Caco-2 (cell line): ENCODE measurements around the gene IRF4. TPM values are rescaled to one million over a fixed set of nuclear protein-coding genes. Genes with fewer than 3 reads are reported as not detected.

Experiments used
- BruUV-seq: library from RNA; stranded (reverse); fragments of 400-500 nt; replicated peaks from 2 replicates; lab custom pipeline; 2021; lab: Mats Ljungman, UMichigan
- CTCF ChIA-PET: fragments of 300-600 bp; sonication (Branson Sonifier 250); formaldehyde crosslinking; loops from one replicate; lab custom pipeline; 2022; ENCODE audit warnings: antibody characterized with exemption; lab: Charles Lee
- POLR2A ChIA-PET: fragments of 300-600 bp; sonication (Branson Sonifier 250); formaldehyde crosslinking; loops from one replicate; lab custom pipeline; 2022; ENCODE audit warnings: antibody characterized with exemption; lab: Charles Lee
- DNase-seq, 2 experiments: peaks; one replicate each; pipeline versions ENCODE4 v3.0.0 to v3.0.0-alpha.2; 2020 to 2022
- H3K27me3 ChIP-seq: replicated peaks from 2 replicates; pipeline ENCODE4 v1.6.0; 2011; ENCODE audit warnings: low read length; ENCODE audit not compliant: control insufficient read depth, insufficient read depth
- H3K36me3 ChIP-seq: 2 replicates; pipeline ENCODE4 v1.5.1; 2011; ENCODE audit warnings: low read length; ENCODE audit not compliant: control insufficient read depth, insufficient read depth
- H3K4me1 ChIP-seq: fragments of 250-450 bp; sonication (Bioruptor Pico); 2 replicates; pipeline ENCODE4 v1.5.1; 2020; ENCODE audit warnings: mild to moderate bottlenecking
- H3K4me3 ChIP-seq: 2 replicates; pipeline ENCODE4 v1.5.1; 2011; ENCODE audit warnings: low read depth, mild to moderate bottlenecking, control low read depth, low read length
- H3K9me3 ChIP-seq: fragments of 250-450 bp; sonication (Bioruptor Pico); 2 replicates; pipeline ENCODE4 v1.5.1; 2020; ENCODE audit warnings: mild to moderate bottlenecking, moderate library complexity
- H3K27ac Mint-ChIP-seq: one replicate; pipeline ENCODE4 v1.8.0; 2022; ENCODE audit warnings: mixed read lengths; ENCODE audit not compliant: unreplicated experiment
- H3K27me3 Mint-ChIP-seq: one replicate; pipeline ENCODE4 v1.8.0; 2022; ENCODE audit warnings: mixed read lengths; ENCODE audit not compliant: insufficient read depth, unreplicated experiment
- H3K36me3 Mint-ChIP-seq: one replicate; pipeline ENCODE4 v1.8.0; 2022; ENCODE audit warnings: mild to moderate bottlenecking, mixed read lengths; ENCODE audit not compliant: insufficient read depth, unreplicated experiment
- H3K4me1 Mint-ChIP-seq: one replicate; pipeline ENCODE4 v1.8.0; 2022; ENCODE audit warnings: low read depth, mixed read lengths; ENCODE audit not compliant: unreplicated experiment
- H3K4me3 Mint-ChIP-seq: one replicate; pipeline ENCODE4 v1.8.0; 2022; ENCODE audit warnings: mild to moderate bottlenecking, moderate library complexity, mixed read lengths; ENCODE audit not compliant: unreplicated experiment
- H3K9me3 Mint-ChIP-seq: one replicate; pipeline ENCODE4 v1.8.0; 2022; ENCODE audit warnings: mixed read lengths; ENCODE audit not compliant: unreplicated experiment
- intact Hi-C: fragments of 100-400 bp; cut with micrococcal nuclease; formaldehyde crosslinking; loops from one replicate; pipeline ENCODE4 v1.10.0; 2022; ENCODE audit not compliant: unreplicated experiment
- total RNA-seq: library from RNA; stranded (reverse); gene quantifications from 2 replicates; pipeline ENCODE4 v1.2.3, GENCODE V29; 2022
- TF ChIP-seq, protein P1 (sequence below), 2 experiments: fragments of 200-600 bp in 1 of 2; IDR thresholded peaks; 1 replicate in 1 of 2; 2 replicates in 1 of 2; pipeline versions ENCODE4 v1.5.1 to v1.8.0; 2011 to 2022; ENCODE audit warnings: antibody characterized with exemption in 1 of 2, control low read depth in 1 of 2, inconsistent platforms in 1 of 2, low read depth in 1 of 2, low read length in 1 of 2, mild to moderate bottlenecking in 1 of 2, moderate library complexity in 1 of 2; ENCODE audit not compliant: insufficient read depth in 1 of 2, severe bottlenecking in 1 of 2, unreplicated experiment in 1 of 2

Gene IRF4
- total RNA-seq, 1 experiment from 2014 or later: not detected

DNA sequence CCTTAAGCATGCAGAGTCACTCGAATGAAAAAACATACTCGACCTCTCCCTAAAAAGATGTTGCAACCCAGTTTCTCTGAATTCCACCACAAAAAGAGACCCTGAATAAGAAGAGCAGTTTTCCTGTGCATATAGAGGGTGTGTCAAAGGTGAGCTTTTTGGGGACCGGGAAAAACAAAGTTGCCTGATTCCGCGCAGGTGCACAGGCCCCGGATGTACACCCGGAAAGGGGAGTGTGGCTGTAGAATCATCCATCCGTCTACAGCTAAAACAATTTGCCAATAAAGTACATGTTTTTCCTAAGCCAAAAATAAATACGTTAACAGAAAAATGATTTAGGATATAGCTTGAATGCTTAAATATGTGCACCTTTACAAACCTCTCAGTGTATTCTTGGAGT, 41.2 kb upstream of the IRF4 start:
- Histone ChIP-seq H3K4me1 (no peaks in the 10 kb centered on the region), H3K9me3 (no peaks in the 10 kb centered on the region), H3K36me3 (no peaks in the 10 kb centered on the region), H3K4me3 (no peak overlapping the region), H3K27me3 (no peaks in the 10 kb centered on the region)
- TF ChIP-seq, protein P1, sequence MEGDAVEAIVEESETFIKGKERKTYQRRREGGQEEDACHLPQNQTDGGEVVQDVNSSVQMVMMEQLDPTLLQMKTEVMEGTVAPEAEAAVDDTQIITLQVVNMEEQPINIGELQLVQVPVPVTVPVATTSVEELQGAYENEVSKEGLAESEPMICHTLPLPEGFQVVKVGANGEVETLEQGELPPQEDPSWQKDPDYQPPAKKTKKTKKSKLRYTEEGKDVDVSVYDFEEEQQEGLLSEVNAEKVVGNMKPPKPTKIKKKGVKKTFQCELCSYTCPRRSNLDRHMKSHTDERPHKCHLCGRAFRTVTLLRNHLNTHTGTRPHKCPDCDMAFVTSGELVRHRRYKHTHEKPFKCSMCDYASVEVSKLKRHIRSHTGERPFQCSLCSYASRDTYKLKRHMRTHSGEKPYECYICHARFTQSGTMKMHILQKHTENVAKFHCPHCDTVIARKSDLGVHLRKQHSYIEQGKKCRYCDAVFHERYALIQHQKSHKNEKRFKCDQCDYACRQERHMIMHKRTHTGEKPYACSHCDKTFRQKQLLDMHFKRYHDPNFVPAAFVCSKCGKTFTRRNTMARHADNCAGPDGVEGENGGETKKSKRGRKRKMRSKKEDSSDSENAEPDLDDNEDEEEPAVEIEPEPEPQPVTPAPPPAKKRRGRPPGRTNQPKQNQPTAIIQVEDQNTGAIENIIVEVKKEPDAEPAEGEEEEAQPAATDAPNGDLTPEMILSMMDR (IDR thresholded peaks at IDR 0.05; ENCODE audit: insufficient read depth in 1 of 2, low read depth in 1 of 2, low read length in 1 of 2, severe bottlenecking in 1 of 2, unreplicated experiment in 1 of 2): no peak
- intact Hi-C loops: no loop called here
- CTCF ChIA-PET: no interaction called here
- Mint-ChIP-seq H3K27me3 (peaks cover 3% of the 10 kb centered on the region), H3K27ac (no peak overlapping the region), H3K4me3 (no peak overlapping the region), H3K36me3 (no peaks in the 10 kb centered on the region), H3K4me1 (no peaks in the 10 kb centered on the region), H3K9me3 (no peaks in the 10 kb centered on the region)
- DNase-seq: no peak
- no TSS peak for BruUV-seq
- POLR2A ChIA-PET: no interaction called here

DNA sequence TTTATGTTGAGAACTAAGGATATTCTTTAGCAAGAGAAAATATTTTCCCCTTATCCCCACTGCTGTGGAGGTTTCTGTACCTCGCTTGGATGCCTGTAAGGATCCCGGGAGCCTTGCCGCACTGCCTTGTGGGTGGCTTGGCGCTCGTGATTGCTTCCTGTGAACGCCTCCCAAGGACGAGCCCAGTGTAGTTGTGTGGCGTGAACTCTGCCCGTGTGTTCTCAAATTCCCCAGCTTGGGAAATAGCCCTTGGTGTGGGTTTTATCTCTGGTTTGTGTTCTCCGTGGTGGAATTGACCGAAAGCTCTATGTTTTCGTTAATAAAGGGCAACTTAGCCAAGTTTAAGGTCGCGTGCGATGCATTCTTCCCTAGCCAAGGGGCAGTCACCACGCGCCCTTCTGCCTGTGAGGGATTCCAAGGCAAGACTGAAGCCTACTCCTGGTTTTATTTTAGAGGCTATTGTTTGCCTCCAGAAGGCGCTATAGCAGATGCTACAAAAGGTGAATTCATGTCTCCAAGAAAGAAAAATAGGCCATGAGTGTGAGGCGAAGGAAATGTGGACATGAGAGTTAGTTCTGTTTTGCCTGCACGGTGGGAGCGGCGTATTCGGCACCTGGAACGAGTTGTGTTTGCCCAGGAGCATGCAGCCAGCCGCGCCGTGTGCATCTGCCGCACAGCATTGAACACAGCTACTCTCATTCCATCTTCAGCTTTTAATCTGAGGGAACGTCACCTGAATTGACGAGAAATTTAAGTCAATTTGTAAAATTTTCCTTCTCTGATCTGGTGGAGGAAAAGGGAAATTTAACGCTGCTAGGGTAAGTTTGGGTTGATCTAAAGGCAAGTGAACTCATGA, 40.3 kb upstream of the IRF4 start:
- no TSS peak for BruUV-seq
- H3K27me3 Mint-ChIP-seq: peaks cover 3% of the 10 kb centered on the region
- H3K27ac Mint-ChIP-seq: no peak overlapping the region
- ChIA-PET POLR2A (no interaction called here), CTCF (no interaction called here)
- Histone ChIP-seq H3K9me3 (no peaks in the 10 kb centered on the region), H3K36me3 (no peaks in the 10 kb centered on the region), H3K4me1 (no peaks in the 10 kb centered on the region), H3K27me3 (no peaks in the 10 kb centered on the region), H3K4me3 (no peak overlapping the region)
- intact Hi-C loops: no loop called here
- no peaks in the 10 kb centered on the region for H3K36me3 Mint-ChIP-seq
- no peak overlapping the region for H3K4me3 Mint-ChIP-seq
- H3K4me1 Mint-ChIP-seq: no peaks in the 10 kb centered on the region
- TF ChIP-seq, protein P1 (IDR thresholded peaks at IDR 0.05; ENCODE audit: insufficient read depth in 1 of 2, low read depth in 1 of 2, low read length in 1 of 2, severe bottlenecking in 1 of 2, unreplicated experiment in 1 of 2): no peak
- no peaks in the 10 kb centered on the region for H3K9me3 Mint-ChIP-seq
- no peak for DNase-seq

DNA sequence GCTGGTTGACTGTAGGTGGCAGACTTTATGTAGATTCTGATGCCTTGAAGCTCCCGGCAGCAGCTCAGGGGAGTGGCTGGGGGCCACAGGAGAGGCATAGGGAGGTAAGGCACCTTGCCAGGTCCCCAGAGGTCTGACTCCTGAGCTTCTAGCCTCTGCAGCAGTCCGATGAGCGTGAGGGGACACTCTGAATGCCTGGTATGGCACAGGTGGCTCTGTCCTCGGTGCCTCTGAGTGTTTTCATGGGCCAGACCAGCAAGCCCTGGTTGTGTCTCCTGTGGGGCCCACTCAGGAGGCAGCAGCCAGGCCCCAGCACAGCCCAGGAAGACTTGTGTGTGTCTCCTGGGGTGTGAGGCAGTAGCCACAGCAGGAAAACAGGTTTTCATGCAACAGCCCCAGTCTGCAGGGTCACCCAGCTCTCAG, 39.7 kb upstream of the IRF4 start:
- intact Hi-C loops: no loop called here
- Mint-ChIP-seq H3K27ac (no peak overlapping the region), H3K27me3 (peaks cover 3% of the 10 kb centered on the region), H3K4me3 (no peak overlapping the region), H3K4me1 (no peaks in the 10 kb centered on the region), H3K36me3 (no peaks in the 10 kb centered on the region), H3K9me3 (no peaks in the 10 kb centered on the region)
- no peaks in the 10 kb centered on the region for H3K9me3 ChIP-seq
- TF ChIP-seq, protein P1 (IDR thresholded peaks at IDR 0.05; ENCODE audit: insufficient read depth in 1 of 2, low read depth in 1 of 2, low read length in 1 of 2, severe bottlenecking in 1 of 2, unreplicated experiment in 1 of 2): no peak
- no TSS peak for BruUV-seq
- no peaks in the 10 kb centered on the region for H3K4me1 ChIP-seq
- no peaks in the 10 kb centered on the region for H3K36me3 ChIP-seq
- no peaks in the 10 kb centered on the region for H3K27me3 ChIP-seq
- H3K4me3 ChIP-seq: no peak overlapping the region
- POLR2A ChIA-PET: no interaction called here
- CTCF ChIA-PET: no interaction called here
- DNase-seq: no peak
